ENCODE measurements around the gene MAP3K3.

Gene MAP3K3

DNA sequence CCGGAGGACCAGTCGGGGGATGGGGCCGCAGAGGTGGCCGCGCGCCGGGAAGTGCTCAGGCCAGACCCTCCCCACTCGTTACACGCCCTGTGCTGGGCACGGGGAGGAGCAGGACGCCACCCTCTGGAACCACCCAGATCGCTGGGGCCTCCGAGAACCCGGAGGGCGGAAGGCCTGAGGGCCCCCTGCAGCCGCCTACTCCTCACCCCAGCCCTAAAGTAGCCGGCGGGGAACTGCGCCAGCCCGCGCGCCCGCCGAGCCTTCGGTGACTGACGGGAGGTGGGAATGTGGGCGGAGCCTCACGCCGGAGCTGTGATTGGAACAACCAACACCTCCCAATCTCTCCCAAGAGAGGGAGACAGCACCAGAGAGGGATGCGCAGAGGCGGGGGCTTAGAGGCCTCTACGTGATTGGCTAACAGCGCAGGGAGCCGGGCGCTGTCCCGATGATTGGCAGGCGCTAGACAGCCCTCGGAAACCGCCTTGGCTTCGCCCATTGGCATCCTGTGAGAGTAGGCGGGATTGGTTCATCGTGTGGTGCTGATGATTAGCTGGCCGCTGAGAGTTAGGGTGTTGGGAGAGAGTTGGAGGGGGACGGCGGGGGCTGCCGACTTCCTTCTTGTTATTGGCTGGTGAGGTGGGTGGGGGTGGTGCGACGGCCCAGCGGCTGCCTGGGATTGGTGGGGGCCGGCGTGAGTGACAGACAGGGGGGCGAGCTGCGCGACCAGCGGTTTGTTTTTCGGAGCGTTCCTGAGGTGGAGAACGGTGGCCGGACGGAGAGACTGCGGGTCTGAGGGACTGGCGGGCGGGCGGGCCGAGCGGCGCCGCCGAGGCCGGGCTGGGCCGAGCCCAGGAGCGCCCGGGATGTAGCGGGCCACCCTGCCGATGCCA, at the start of gene MAP3K3:
MAP3K3 (plus strand) TSS at position 734 of the 890 bp plus-strand sequence. CDS start 343 bp downstream, outside the sequence.
- DNase-seq (ENCODE audit: low spot score), result peak; percentile 100

DNA sequence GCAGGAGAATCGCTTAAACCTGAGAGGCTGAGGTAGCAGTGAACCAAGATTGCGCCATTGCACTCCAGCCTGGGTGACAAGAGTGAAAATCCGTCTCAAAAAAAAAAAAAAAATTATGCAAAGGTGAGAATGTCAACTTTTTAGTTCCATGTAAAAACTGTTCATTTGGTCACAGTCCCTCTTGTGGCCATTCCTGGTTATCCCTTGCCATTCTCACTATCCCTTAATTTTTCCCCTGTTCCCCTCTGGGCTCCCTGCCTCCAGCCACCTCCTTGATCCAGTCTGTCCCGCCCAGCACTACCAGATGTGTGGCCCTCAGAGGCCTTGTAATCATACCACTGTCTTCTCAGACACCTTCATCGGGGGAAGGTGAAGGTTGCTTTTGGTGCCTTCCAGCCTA, 48.6 kb upstream of the MAP3K3 start:
- no peak for DNase-seq (ENCODE audit: low spot score)

DNA sequence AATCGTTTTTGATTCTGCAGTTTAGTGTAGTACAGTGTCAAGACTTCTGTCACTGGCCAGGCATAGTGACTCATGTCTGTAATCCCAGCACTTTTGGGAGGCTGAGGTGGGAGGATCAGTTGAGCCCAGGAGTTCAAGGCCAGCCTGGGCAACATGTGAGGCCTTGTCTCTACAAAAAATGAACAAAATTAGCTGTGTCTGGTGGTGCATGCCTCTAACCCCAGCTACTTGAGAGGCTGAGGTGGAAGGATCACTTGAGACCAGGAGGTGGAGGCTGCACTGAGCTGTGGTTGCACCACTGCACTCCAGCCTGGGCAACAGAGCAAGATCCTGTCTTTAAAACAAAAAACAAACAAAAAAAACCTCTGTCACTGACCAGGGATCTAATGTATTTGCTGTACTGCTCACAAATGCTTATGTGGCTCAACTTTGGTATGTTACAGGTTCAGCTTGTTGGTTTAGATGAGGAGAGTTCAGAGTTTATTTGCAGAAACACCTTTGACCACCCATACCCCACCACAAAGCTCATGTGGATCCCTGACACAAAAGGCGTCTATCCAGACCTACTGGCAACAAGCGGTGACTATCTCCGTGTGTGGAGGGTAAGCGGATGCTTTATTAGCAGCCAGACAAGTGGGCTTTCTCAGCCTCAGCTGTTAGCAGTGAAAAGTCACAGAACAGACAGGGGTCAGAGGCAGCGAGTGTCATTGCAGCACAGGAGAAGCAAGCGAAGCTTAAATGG, 44.0 kb upstream of the MAP3K3 start:
- no peak for DNase-seq (ENCODE audit: low spot score)

DNA sequence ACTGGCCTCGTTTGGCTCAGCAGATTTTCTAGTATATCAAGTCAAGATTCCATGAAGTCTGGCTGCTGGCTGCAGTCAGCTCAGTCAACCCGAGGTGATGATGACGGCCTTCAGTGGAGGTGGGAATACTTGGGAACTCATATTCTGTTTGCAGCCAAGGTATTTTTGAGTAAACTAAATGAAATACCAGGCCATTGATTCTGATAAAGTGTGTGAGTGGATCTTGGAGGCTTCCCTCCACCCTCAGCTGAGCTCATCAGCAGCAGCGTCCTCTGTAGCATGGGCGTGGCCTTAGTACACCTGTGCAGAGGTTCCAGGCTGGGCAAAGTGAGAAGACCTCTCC, 43.5 kb upstream of the MAP3K3 start:
- DNase-seq (ENCODE audit: low spot score), result no peak

DNA sequence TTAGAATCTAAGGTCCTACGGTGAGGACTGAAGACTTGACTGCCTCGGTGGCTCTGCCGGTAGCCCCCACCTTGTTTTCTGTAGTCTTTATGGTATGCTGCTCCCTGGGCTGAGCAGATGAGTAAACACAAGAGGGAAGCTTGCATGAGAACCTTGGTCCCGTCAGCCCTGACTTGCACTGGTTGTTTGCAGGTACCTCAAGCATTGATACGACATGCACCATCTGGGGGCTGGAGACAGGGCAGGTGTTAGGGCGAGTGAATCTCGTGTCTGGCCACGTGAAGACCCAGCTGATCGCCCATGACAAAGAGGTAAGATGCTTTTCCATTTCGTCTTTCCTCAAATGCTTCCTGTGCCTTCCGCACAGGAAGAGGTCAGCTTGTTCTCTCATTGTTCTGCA, 42.6 kb upstream of the MAP3K3 start:
- no peak for DNase-seq (ENCODE audit: low spot score)

DNA sequence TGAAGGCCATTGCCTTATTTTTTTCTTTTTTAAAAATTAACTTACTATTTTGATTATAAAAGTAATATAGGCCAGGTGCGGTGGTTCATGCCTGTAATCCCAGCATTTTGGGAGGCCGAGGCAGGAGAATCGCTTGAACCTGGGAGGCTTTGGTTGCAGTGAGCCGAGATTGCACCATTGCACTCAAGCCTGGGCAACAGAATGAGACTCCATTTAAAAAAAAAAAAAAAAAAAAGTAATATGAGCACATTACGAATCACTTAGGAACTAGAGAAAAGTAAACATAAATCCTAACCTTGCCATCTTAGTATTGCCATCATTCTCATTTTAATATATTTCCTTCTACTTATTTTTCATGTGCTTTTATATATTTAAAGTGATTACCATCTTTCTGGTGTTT, 34.4 kb upstream of the MAP3K3 start:
- DNase-seq (ENCODE audit: low spot score), result no peak

DNA sequence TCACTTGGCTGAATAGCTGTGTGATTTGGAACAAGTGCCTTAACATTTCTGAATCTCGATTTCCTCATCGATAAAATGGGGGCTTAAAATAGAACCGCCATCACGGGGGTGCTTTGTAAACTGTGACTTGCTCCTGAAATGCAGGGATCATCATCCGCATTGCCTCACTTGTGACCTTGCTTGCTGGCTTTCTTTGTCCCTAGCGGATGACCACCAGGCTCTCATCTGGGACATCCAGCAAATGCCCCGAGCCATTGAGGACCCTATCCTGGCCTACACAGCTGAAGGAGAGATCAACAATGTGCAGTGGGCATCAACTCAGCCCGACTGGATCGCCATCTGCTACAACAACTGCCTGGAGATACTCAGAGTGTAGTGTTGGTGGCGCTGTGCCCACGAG, 33.4 kb upstream of the MAP3K3 start:
- DNase-seq (ENCODE audit: low spot score), result no peak

DNA sequence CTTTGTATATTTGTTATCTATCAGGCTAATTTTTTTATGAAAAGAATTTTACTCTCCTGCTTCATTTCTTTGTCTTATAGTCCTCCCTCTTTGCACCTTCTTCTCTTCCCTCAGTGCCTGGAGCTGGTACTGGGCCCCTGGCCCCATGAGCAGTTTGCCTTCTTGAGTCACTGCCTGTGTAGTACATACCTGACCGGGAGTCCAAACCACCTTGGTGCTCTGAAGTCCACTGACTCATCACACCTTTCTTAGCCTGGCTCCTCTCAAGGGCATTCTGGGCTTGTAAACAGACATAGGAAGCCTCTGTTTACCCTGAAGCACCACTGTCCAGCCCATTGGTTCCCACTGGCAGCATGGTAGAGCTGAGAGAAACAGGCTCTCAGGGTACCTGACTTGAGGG, 32.6 kb upstream of the MAP3K3 start:
- DNase-seq (ENCODE audit: low spot score), result no peak

DNA sequence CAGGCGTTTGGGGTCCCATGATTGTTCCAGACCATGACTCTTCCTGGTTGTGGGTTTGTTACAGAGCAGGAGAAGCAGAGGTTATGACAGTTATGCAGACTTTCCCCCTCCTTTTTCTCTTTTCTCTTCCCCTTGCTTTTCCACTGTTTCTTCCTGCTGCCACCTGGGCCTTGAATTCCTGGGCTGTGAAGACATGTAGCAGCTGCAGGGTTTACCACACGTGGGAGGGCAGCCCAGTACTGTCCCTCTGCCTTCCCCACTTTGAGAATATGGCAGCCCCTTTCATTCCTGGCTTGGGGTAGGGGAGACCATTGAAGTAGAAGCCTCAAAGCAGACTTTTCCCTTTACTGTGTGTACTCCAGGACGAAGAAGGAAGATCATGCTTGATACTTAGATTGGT, 29.4 kb upstream of the MAP3K3 start:
- DNase-seq (ENCODE audit: low spot score), result no peak

DNA sequence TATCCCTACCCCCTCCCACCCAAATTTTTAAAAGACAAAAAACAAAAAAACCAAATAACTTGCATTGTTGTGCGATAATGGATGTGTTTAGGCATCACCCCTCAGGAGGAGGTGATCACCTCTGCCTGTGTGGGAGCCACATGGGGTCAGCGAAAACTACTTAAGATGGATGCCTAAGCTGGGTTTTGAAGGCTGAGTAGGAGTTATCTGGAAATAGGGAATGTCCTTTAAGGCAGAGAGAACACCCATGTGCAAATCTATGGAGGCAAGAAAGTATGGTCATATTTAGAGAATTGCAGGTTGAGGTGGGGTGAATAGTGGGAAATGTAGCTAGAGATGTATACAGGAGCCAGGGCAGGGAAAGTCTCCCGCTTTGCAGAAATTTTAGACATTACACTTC, 27.1 kb upstream of the MAP3K3 start:
- no peak for DNase-seq (ENCODE audit: low spot score)

DNA sequence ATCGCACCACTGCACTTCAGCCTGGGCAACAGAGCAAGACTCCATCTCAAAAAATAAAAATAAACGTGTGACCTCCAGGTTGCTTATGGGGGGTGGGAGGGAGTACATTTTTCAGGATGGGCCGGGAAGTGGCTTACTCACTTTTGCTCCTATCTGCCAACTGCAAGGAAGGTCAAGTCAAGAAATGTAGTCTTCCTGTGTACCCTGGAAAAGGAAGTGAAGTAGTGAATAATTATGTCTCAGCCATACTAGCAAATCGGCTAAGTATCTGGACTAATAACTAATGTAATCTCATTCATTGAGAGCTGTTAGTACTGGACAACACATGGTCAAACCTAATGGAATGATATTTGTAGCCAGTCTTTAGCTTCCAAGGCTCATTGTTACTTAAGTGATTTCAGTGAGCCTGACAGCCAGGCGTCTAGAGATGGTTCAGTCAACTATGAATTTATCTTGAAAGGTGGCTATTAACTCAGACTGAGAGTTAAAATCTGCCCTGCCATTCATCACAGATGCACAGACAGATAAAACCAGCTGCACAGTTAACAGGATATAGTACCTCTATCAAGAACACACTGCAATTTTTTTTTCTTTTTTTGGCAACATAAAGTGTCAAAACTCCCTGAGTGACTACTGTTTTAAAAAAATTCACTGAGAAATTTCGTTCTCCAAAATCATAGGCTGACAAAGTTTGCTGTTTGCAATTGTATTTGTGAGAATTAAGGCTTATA, 25.2 kb upstream of the MAP3K3 start:
- DNase-seq (ENCODE audit: low spot score), result peak; percentile 16

DNA sequence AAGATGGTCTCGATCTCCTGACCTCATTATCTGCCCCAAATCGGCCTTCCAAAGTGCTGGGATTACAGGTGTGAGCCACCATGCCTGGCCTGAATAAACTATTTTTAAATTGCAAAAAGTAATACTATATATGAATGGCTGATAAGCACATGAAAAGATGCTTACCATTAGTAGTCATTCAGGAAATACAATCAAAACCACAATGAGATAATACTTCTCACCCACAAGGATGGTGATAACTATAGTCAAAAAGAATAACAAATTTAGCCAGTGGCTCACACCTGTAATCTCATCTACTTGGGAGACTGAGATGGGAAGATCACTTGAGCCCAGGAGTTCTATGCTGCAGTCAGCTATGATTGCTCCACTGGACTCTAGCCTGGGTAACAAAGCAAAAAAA, 23.9 kb upstream of the MAP3K3 start:
- DNase-seq (ENCODE audit: low spot score), result no peak

DNA sequence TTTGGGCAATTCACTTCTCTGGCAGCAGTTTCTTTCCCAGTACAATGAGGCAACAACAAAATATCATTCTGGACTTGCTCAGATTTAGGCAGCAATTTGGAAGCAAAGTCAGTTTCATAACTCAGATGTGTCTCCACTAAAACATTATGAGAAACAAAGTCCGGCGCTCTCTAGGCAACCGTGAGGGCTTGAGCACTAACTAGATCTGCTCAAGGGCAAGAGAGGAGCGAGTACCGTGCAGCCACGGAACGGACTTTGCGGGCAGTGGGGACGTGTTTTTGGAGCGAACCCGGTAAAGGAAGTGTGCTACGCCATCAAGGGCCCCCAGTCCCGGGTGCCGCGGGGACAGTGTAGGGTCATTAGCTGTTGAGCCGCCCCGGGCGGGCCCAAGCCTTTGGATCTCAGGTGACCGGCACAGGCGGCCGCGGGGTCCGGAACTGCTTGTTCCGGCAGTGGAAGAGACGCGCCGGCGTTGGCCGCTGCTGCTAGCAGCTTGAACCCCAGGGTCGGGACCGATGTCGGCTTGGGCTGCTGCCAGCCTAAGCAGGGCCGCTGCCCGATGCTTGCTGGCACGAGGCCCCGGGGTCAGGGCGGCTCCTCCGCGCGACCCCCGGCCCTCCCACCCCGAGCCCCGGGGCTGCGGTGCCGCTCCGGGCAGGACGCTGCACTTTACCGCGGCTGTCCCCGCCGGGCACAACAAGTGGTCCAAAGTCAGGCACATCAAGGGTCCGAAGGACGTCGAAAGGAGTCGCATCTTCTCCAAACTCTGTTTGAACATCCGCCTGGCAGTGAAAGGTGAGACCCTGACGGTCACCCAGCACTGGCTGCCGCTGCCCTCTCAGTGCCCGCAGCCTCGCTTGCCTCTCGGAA, 21.4 kb upstream of the MAP3K3 start, which contains the start of gene TACO1:
TACO1 (plus strand) TSS at position 327 of the 870 bp plus-strand sequence; CDS start at position 516, 189 bp downstream.
- DNase-seq (ENCODE audit: low spot score), result peak; percentile 86

DNA sequence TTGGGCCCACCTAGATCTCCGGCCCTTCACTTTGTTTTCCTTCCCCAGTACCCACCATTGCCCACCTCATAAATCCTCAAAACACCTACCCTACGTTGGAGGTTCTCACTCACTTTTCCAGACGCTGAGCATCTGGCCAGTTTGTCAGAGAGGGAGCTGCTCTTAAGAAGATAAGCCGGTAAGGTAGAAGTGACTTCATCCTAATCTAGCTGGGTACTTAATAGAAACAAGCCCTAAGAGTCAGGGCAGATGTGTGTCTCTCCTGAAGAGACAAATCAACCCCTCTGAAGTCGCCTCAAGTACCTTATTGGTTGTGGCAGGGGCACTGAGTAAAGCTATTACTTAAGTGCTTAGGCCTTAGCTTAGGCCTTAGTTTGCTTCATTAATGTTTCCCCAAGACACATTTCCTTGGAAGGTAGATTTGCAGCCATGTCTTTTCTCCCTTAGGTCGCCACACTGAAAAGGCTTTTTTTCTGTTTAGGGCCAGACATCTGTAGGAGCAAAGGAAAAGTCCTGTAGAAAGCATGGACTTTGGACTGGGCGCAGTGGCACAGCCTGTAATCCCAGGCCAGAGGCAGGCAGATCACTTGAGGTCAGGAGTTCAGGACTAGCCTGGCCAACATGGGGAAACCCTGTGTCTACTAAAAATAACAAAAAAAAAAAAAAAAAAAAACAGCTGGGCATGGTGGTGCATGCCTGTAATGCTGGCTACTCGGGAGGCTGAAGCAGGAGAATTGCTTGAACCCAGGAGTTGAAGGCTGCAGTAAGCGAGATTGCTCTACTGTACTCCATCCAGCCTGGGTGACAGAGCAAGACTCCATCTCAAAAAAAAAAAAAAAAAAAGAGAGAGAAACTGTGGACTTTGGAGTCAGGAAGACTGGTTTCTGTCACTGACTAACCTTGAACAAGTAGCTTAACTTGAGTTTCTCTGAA, 20.5 kb upstream of the MAP3K3 start:
- peak; percentile 18 for DNase-seq (ENCODE audit: low spot score)

DNA sequence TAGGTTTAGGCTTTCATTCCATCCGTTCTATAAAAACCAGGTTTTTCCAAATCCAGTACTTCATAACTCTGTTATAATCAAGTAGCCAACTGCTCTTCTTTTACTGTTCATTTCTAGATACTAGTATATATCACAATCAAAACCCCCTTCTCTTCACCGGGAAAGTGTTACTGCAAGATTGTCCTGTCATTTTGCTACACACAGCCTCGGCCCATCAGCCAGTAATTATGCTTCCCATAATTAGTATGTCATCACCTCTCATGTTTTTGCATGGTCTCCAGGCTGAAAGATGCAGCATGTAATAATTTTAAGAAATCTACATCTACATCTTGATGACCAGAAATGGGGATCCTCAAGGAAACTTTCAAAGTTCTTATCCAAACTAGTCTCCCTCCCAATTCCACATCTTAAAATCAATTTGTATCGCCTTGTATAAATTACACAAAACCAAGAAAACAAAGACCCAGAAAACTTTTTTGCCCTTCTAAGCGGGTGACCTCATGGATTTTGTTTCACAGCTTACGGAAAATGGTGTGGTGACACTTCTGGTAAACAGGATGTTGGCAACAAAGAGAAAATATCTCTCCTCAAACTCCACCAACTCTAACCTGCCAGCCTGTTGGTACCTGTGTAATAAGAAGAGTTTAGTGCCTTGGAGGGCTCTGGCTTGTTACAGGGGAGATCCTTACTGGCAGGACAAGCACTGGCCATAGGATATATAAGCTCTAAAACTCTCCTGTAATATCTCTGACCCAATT, 12.2 kb upstream of the MAP3K3 start:
- no peak for DNase-seq (ENCODE audit: low spot score)

DNA sequence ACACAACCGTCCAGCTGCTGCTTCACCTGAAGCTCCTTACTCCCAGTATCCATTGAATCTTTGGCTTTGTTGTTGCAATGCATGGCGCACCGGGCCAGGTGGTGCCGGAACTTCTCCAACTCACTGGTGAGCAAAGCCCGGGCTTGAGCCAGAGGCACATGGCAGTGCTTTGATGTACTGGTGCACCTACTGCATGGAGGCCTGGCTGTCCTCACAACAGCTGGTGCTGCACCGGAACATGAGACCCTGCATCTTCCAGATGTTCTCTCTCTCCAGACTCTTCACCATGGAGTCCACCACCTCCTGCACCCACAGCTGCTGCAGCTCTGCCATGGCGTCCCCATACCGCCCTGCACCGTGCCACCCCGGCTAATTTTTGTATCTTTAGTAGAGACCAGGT, 11.4 kb upstream of the MAP3K3 start:
- DNase-seq (ENCODE audit: low spot score), result no peak

DNA sequence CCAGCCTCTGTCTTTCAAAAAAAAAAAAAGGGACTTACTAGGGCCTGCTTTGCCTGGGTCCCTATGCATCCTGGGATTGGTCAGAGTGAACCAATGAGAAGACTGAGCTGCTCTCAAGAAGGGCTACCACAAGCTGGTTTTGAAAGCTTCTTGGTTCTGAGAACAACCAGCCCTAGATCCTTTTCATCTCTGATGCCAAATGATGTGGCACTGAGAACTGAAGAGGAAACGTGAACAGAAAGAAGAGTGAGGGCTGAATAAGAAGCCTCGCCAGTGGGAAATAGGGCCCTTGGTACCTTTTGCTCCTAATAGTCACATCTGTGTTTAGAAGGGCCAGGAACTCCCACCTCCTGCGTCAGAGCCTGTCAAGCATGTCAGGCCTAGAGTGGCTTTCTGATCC, 10.9 kb upstream of the MAP3K3 start:
- no peak for DNase-seq (ENCODE audit: low spot score)

DNA sequence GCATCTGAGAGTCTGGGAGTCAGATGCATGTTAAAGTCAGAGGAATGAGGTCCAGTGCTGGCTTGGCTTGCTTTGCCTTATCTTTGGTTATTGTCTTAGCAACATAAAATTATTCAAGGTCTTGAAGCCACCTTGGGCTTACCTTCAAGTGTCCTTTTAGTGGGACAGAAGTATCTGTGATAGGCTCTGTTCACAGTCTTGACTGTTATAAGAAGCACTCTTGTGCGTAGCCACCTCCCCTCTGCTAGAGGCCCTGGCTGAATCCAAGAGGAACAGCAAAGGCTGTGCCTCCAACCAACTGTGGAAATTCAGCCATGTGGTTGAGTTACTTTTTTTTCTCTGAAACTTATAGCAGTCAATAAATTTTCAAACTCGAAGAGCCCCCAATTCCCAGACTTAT, 8.6 kb upstream of the MAP3K3 start:
- no peak for DNase-seq (ENCODE audit: low spot score)

DNA sequence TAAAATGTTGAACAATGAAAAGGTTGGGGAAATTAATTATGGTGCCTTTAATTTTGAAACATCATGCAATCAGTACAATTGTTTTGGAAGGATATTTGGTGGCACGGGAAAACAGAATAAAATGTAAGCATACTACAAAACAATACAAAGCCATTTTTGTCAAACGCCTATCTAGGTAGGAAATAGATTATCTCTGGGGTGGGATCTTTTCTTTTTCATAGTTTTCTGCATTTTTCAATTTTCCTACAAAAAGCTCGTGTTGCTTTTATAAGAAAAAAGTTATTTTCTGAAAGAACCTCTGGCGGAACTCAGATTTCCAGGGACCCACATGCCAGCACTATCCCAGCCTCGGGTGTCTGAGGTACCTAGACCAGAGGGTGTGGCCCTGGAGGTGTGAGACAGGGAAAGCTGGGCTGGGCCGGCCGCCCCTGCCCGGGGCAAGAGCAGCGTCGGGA, 961 bp upstream of the MAP3K3 start:
- peak; percentile 19 for DNase-seq (ENCODE audit: low spot score)

Measured in NAMALWA (cell line).